ENCODE data around the gene USP34. TPM values are rescaled to one million over a fixed set of nuclear protein-coding genes. Genes with fewer than 3 reads are reported as not detected.

USP34 gene
- 142 and 176 TPM in 2 replicates for total RNA-seq

- intact Hi-C loops (cut with micrococcal nuclease), result loop anchor here (1.0 to 5.0 kb wide), 9 partner anchors 8 to 589 kb away; partner anchors contain the start of genes CCT4, PEX13, PUS10 and REL
- no peaks in the 10 kb centered on the region for H3K9me3 Mint-ChIP-seq
- peak within 1 kb of the TSS; percentile 95 for H3K4me3 Mint-ChIP-seq
- H3K36me3 Mint-ChIP-seq (ENCODE audit: low read depth), result peaks cover 33% of the 10 kb centered on the region
- H3K27me3 Mint-ChIP-seq, result no peaks in the 10 kb centered on the region
- peak within 1 kb of the TSS; percentile 95 for H3K27ac Mint-ChIP-seq
- ChIA-PET POLR2A (interaction anchor here (0.5 to 3.7 kb wide), 9 partner anchors 22 to 294 kb away, joined by 3 to 26 read pairs (median 5); partner anchors contain the start of gene XPO1), CTCF (interaction anchor here (6.2 kb wide), 1 partner anchor 45 kb away, joined by 27 read pairs; no protein-coding TSS in a partner anchor)
- ATAC-seq (ENCODE audit: low read depth) (peak; percentile 82), DNase-seq (peak; percentile 79)
- H3K4me1 Mint-ChIP-seq, result peaks cover 38% of the 10 kb centered on the region
- TF ChIP-seq, protein P1, sequence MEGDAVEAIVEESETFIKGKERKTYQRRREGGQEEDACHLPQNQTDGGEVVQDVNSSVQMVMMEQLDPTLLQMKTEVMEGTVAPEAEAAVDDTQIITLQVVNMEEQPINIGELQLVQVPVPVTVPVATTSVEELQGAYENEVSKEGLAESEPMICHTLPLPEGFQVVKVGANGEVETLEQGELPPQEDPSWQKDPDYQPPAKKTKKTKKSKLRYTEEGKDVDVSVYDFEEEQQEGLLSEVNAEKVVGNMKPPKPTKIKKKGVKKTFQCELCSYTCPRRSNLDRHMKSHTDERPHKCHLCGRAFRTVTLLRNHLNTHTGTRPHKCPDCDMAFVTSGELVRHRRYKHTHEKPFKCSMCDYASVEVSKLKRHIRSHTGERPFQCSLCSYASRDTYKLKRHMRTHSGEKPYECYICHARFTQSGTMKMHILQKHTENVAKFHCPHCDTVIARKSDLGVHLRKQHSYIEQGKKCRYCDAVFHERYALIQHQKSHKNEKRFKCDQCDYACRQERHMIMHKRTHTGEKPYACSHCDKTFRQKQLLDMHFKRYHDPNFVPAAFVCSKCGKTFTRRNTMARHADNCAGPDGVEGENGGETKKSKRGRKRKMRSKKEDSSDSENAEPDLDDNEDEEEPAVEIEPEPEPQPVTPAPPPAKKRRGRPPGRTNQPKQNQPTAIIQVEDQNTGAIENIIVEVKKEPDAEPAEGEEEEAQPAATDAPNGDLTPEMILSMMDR (IDR thresholded peaks at IDR 0.05), result no peak
Measured at GRCh38 chr2:61470965-61471904, at the start of gene USP34. TSS of gene USP34 (minus strand) at chr2:61471087. CDS start at chr2:61470692, 395 bp downstream.

GRCh38 chr2:61520261-61520660, 49.4 kb upstream of the USP34 start:
- peaks cover 74% of the 10 kb centered on the region for H3K36me3 Mint-ChIP-seq (ENCODE audit: low read depth)

DNA sequence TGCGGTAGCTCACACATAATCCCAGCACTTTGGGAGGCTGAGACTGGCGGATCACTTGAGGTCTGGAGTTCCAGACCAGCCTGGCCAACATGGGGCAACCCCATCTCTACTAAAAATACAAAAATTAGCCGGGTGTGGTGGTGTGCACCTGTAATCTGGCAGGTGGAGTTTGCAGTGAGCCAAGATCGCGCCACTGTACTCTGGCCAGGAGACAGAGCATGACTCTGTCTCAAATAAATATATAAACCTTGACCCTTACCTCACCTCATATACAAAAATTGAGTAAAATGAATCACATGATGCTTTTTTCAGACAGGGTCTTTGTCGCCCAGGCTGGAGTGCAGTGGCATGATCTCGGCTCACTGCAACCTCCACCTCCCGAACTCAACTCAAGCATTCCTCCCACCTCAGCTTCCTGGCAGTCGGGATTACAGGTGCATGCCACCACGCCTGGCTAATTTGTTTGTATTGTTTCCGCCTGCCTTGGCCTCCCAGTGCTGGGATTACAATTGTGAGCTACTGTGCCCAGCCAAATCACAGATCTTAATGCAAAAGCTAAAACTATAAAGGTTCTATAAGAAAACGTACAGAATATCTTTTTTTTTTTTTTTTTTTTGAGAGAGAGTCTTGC, 42.0 kb upstream of the USP34 start:
- H3K9me3 Mint-ChIP-seq, result no peaks in the 10 kb centered on the region
- no peaks in the 10 kb centered on the region for H3K27me3 Mint-ChIP-seq
- DNase-seq, result no peak
- peak overlapping the region; percentile 56 for H3K27ac Mint-ChIP-seq
- TF ChIP-seq, protein P1 (IDR thresholded peaks at IDR 0.05), result no peak
- POLR2A ChIA-PET, result interaction anchor here (0.9 to 1.0 kb wide), 2 partner anchors 10 to 24 kb away, joined by 3 read pairs; no protein-coding TSS in a partner anchor
- no peak for ATAC-seq (ENCODE audit: low read depth)
- H3K4me1 Mint-ChIP-seq, result no peaks in the 10 kb centered on the region
- CTCF ChIA-PET, result interaction anchor here (0.6 kb wide), 1 partner anchor 81 kb away, joined by 4 read pairs; no protein-coding TSS in a partner anchor
- intact Hi-C loops (cut with micrococcal nuclease), result no loop called here
- H3K36me3 Mint-ChIP-seq (ENCODE audit: low read depth), result peaks cover 78% of the 10 kb centered on the region
- H3K4me3 Mint-ChIP-seq, result no peak overlapping the region

More at GRCh38 chr2:61520261-61520660, 49.4 kb upstream of the USP34 start:
- H3K9me3 Mint-ChIP-seq, result no peaks in the 10 kb centered on the region
- DNase-seq (no peak), ATAC-seq (ENCODE audit: low read depth) (no peak)
- H3K4me3 Mint-ChIP-seq, result no peak overlapping the region
- no peak overlapping the region for H3K27ac Mint-ChIP-seq
- POLR2A ChIA-PET, result no interaction called here
- TF ChIP-seq, protein P1 (IDR thresholded peaks at IDR 0.05), result no peak
- H3K4me1 Mint-ChIP-seq, result peaks cover 7% of the 10 kb centered on the region
- intact Hi-C loops (cut with micrococcal nuclease), result loop anchor here (5.0 kb wide), 1 partner anchor 137 kb away; no protein-coding TSS in a partner anchor
- CTCF ChIA-PET, result no interaction called here
- H3K27me3 Mint-ChIP-seq, result no peaks in the 10 kb centered on the region

DNA sequence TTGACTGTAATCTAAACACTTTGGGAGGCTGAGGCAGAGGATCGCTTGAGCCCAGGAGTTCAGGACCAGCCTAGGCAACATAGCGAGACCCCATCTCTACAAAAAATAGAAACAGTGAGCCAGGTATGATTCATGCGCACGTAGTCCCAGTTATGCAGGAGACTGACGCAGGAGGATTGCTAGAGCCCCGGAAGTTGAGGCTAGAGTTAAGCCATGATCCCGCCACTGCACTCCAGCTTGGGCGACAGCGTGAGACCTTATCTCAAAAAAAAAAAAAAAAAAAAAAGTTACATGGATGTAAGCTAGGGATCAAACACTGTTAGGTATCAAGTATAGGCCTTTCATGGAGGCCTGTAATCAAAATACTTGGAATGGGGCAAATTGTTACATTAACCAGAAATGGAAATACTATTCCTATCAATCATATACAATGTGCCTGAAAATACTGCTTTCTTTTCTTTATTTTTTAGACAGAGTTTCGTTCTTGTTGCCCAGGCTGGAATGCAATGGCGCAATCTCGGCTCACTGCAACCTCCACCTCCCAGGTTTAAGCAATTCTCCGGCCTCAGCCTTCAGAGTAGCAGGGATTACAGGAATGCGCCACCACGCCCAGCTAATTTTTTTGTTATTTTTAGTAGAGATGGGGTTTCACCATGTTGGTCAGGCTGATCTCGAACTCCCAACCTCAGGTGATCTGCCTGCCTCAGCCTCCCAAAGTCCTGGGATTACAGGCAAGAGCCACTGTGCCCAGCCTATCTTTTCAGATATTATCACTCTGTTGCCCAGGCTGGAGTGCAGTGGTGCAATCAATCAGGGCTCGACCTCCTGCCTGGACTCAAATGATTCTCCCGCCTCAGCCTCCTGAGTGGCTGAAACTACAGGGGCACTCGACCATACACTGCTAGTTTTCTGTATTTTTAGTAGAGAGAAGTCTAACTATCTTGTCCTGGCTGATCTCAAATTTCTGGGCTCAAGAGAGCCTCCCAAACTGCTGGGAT, 40.1 kb upstream of the USP34 start:
- intact Hi-C loops (cut with micrococcal nuclease), result loop anchor here (2.0 kb wide), 1 partner anchor 14 kb away; no protein-coding TSS in a partner anchor
- TF ChIP-seq, protein P1 (IDR thresholded peaks at IDR 0.05), result no peak
- Mint-ChIP-seq H3K27ac (no peak overlapping the region), H3K27me3 (no peaks in the 10 kb centered on the region), H3K4me3 (no peak overlapping the region), H3K4me1 (no peaks in the 10 kb centered on the region), H3K9me3 (no peaks in the 10 kb centered on the region), H3K36me3 (ENCODE audit: low read depth) (peaks cover 72% of the 10 kb centered on the region)
- DNase-seq (no peak), ATAC-seq (ENCODE audit: low read depth) (no peak)
- ChIA-PET POLR2A (interaction anchor here (1.6 kb wide), 1 partner anchor 334 kb away, joined by 4 read pairs; no protein-coding TSS in a partner anchor), CTCF (no interaction called here)
